C4-2B (cell line): Measurements from ENCODE around the gene FCN3.

Experiments
- ZFX ChIP-seq: fragments of 450-650 bp; IDR thresholded peaks from 2 replicates; pipeline ENCODE4 v1.6.1; 2017
- TF ChIP-seq, protein P1 (sequence below): fragments of 450-650 bp; conservative IDR thresholded peaks from 2 replicates; pipeline ENCODE4 v1.5.1; 2017; ENCODE audit warnings: mild to moderate bottlenecking

DNA sequence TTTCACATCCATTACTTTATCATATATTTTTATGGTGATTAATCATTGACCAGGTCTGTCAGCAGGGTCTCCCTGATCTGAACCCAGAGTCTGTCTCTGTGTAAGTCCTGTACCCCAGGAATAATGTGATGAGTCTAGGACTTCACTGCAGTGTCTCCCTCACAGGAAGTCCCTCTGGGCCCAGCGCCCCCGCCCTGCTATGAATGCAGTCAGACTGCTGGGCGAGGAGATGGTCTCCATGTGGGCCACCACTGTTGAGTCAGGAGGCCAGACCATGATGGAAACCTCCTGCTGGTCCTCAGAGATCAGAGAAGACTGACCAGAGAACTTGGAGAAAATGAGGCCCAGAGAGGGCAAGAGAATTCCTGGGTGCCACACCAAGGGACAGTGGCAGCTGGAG is 43.2 kb downstream of the FCN3 start:
- TF ChIP-seq, protein P1, sequence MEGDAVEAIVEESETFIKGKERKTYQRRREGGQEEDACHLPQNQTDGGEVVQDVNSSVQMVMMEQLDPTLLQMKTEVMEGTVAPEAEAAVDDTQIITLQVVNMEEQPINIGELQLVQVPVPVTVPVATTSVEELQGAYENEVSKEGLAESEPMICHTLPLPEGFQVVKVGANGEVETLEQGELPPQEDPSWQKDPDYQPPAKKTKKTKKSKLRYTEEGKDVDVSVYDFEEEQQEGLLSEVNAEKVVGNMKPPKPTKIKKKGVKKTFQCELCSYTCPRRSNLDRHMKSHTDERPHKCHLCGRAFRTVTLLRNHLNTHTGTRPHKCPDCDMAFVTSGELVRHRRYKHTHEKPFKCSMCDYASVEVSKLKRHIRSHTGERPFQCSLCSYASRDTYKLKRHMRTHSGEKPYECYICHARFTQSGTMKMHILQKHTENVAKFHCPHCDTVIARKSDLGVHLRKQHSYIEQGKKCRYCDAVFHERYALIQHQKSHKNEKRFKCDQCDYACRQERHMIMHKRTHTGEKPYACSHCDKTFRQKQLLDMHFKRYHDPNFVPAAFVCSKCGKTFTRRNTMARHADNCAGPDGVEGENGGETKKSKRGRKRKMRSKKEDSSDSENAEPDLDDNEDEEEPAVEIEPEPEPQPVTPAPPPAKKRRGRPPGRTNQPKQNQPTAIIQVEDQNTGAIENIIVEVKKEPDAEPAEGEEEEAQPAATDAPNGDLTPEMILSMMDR, result no peak
- TF ChIP-seq ZFX, result no peak
